HCT116 (cell line): ENCODE data around the gene NUB1. TPM values are rescaled to one million over a fixed set of nuclear protein-coding genes. Genes with fewer than 3 reads are reported as not detected.

Source experiments
- ATAC-seq: fragments of 200-7000 bp; cut with Tn5 transposase; 2 replicates; pipeline ENCODE4 v1.9.1; 2020; ENCODE audit warnings: mild to moderate bottlenecking, moderate library complexity
- BruUV-seq: library from RNA; stranded (reverse); fragments of 400-500 nt; replicated peaks from 2 replicates; lab custom pipeline; 2021; lab: Mats Ljungman, UMichigan
- CTCF ChIA-PET: fragments of 300-600 bp; sonication (Branson Sonifier 250); formaldehyde crosslinking; loops from one replicate; lab custom pipeline; 2021; ENCODE audit warnings: antibody characterized with exemption; lab: Charles Lee
- POLR2A ChIA-PET: fragments of 300-600, 350-600 bp; sonication (Branson Sonifier 250); formaldehyde crosslinking; loops from one replicate; lab custom pipeline; 2021; ENCODE audit warnings: antibody characterized with exemption; lab: Charles Lee
- RAD21 ChIA-PET, 2 experiments: fragments of 300-600 bp; sonication (Branson Sonifier 250); formaldehyde crosslinking; loops; one replicate each; lab custom pipeline; 2023; ENCODE audit warnings: low total read pairs in 2 of 2; ENCODE audit not compliant: uncharacterized antibody in 2 of 2, unreplicated experiment in 2 of 2, low non-redundant PET in 1 of 2; lab: Charles Lee
- DNase-seq: peaks from one replicate; pipeline ENCODE4 v3.0.0-alpha.2; 2010; ENCODE audit warnings: low read depth, low spot score
- H2AFZ ChIP-seq: fragments of 200-600 bp; shearing (Covaris generic), sonication (generic); 2 replicates; pipeline ENCODE4 v1.6.1; 2017; ENCODE audit warnings: low read depth, mixed run types, mixed read lengths, antibody characterized with exemption, low read length; ENCODE audit not compliant: poor library complexity, severe bottlenecking
- H3K27ac ChIP-seq: 2 replicates; pipeline ENCODE4 v1.5.1; 2012; ENCODE audit warnings: low read depth, low read length
- H3K27me3 ChIP-seq: fragments of 200-600 bp; sonication (generic); 2 replicates; pipeline ENCODE4 v1.6.1; 2016; ENCODE audit warnings: mixed run types, low read length, mixed read lengths; ENCODE audit not compliant: insufficient read depth
- H3K36me3 ChIP-seq, 2 experiments: fragments of 200-500 bp in 1 of 2; fragments of 200-600 bp in 1 of 2; sonication (Bioruptor generic) in 1 of 2; sonication (generic) in 1 of 2; 2 replicates each; pipeline versions ENCODE4 v1.5.1 to v1.6.1; 2014 to 2016; ENCODE audit warnings: low read length in 2 of 2, inconsistent platforms in 1 of 2, mixed read lengths in 1 of 2, mixed run types in 1 of 2; ENCODE audit not compliant: insufficient read depth in 2 of 2, control insufficient read depth in 1 of 2
- H3K4me1 ChIP-seq, 2 experiments: fragments of 200-600 bp in 1 of 2; sonication (generic) in 1 of 2; 2 replicates each; pipeline versions ENCODE4 v1.5.1 to v1.6.1; 2012 to 2017; ENCODE audit warnings: low read length in 2 of 2, inconsistent platforms in 1 of 2, mild to moderate bottlenecking in 1 of 2, mixed read lengths in 1 of 2, mixed run types in 1 of 2, moderate library complexity in 1 of 2; ENCODE audit not compliant: insufficient read depth in 2 of 2, control insufficient read depth in 1 of 2
- H3K4me2 ChIP-seq: fragments of 200-600 bp; sonication (generic); 2 replicates; pipeline ENCODE4 v1.6.1; 2017; ENCODE audit warnings: mixed run types, low read length, mixed read lengths
- H3K4me3 ChIP-seq, 2 experiments: fragments of 200-600 bp in 1 of 2; sonication (generic) in 1 of 2; replicated peaks in 1 of 2; 2 replicates each; pipeline ENCODE4 v1.5.1; 2011 to 2016; ENCODE audit warnings: low read length in 2 of 2, control low read depth in 1 of 2, low read depth in 1 of 2, mild to moderate bottlenecking in 1 of 2, mixed read lengths in 1 of 2, mixed run types in 1 of 2
- H3K79me2 ChIP-seq: fragments of 200-600 bp; sonication (generic); 2 replicates; pipeline ENCODE4 v1.6.1; 2017; ENCODE audit warnings: mild to moderate bottlenecking, mixed run types, low read length, moderate library complexity, mixed read lengths; ENCODE audit not compliant: insufficient read depth
- H3K9ac ChIP-seq: fragments of 200-600 bp; sonication (generic); 2 replicates; pipeline ENCODE4 v1.6.1; 2016; ENCODE audit warnings: low read length, mixed read lengths
- H3K9me2 ChIP-seq: fragments of 200-600 bp; sonication (generic), shearing (Covaris generic); 2 replicates; pipeline ENCODE4 v1.6.1; 2017; ENCODE audit warnings: mixed run types, mild to moderate bottlenecking, moderate library complexity; ENCODE audit not compliant: insufficient read depth
- H3K9me3 ChIP-seq, 2 experiments: fragments of 200-500 bp in 1 of 2; fragments of 200-600 bp in 1 of 2; sonication (Bioruptor generic) in 1 of 2; sonication (generic) in 1 of 2; 2 replicates each; pipeline ENCODE4 v1.6.1; 2014 to 2017; ENCODE audit warnings: low read length in 2 of 2, mixed read lengths in 2 of 2, inconsistent platforms in 1 of 2, low read depth in 1 of 2, mild to moderate bottlenecking in 1 of 2, mixed run types in 1 of 2, moderate library complexity in 1 of 2; ENCODE audit not compliant: control insufficient read depth in 1 of 2, insufficient read depth in 1 of 2
- H4K20me1 ChIP-seq: fragments of 200-600 bp; sonication (generic), shearing (Covaris generic); 2 replicates; pipeline ENCODE4 v1.6.1; 2017; ENCODE audit warnings: mixed run types, mild to moderate bottlenecking, moderate library complexity; ENCODE audit not compliant: insufficient read depth
- EGR1 ChIP-seq: IDR thresholded peaks from 2 replicates; pipeline ENCODE4 v1.6.1; 2012; ENCODE audit warnings: low read depth
- FOSL1 ChIP-seq: IDR thresholded peaks from 2 replicates; pipeline ENCODE4 v1.6.1; 2012; ENCODE audit warnings: low read depth
- MAX ChIP-seq: IDR thresholded peaks from 2 replicates; pipeline ENCODE4 v1.6.1; 2012
- RAD21 ChIP-seq: IDR thresholded peaks from 2 replicates; pipeline ENCODE4 v1.6.1; 2012; ENCODE audit warnings: low read depth, mild to moderate bottlenecking
- SIN3A ChIP-seq: IDR thresholded peaks from 2 replicates; pipeline ENCODE4 v1.6.1; 2012; ENCODE audit warnings: low read depth
- YY1 ChIP-seq: IDR thresholded peaks from 2 replicates; pipeline ENCODE4 v1.6.1; 2011; ENCODE audit warnings: low read length, low read depth, moderate library complexity, mild to moderate bottlenecking; ENCODE audit not compliant: insufficient replicate concordance; ENCODE audit errors: extremely low read depth
- intact Hi-C: fragments of 100-400 bp; cut with micrococcal nuclease; formaldehyde crosslinking; loops from 2 replicates; pipeline ENCODE4 v1.10.0; 2022
- total RNA-seq: library from RNA; stranded (reverse); gene quantifications from one replicate; pipeline ENCODE4 v1.2.1, GENCODE V29; 2021; ENCODE audit not compliant: unreplicated experiment

The NUB1 gene
- total RNA-seq, 1 experiment from 2014 or later = 44.0 TPM

DNA sequence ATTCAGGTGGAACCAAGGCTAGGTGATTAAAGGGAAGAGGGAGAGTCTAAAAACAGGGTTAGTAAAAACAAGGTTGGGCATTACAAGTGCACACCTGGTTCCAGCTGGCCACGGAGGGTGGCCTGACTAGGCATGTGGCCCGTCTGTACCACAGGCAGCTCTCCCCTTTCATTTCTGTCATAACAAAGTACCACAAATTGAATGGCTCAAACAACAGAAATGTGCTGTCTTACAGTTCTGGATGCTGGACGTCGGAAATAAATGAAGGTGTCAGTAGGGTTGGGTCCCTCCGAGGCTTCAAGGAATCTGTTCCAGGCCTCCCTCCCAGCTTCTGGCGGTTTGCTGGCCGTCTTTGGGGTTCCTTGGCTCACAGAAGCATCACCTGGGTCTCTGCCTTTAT, 81.6 kb downstream of the NUB1 start:
- Histone ChIP-seq H3K9ac (no peak overlapping the region), H2AFZ (no peak overlapping the region), H4K20me1 (no peaks in the 10 kb centered on the region), H3K4me2 (no peak overlapping the region), H3K27me3 (no peaks in the 10 kb centered on the region), H3K9me3 (peaks cover 4 to 20% of the 10 kb centered on the region in 2 experiments; a peak in 3 of 4 replicates), H3K9me2 (no peaks in the 10 kb centered on the region), H3K27ac (no peak overlapping the region), H3K4me3 (no peak overlapping the region), H3K79me2 (no peaks in the 10 kb centered on the region)
- ChIA-PET CTCF (no interaction called here), POLR2A (no interaction called here)
- intact Hi-C loops = no loop called here
- DNase-seq (no peak), ATAC-seq (no peak)
- TF ChIP-seq SIN3A = no peak
- no peak for TF ChIP-seq YY1
- TF ChIP-seq, all 23 proteins: peak for 0
- RAD21 ChIA-PET = no interaction called here
- H3K4me1 ChIP-seq = peaks cover 30 to 38% of the 10 kb centered on the region in 2 experiments
- no peaks in the 10 kb centered on the region for H3K36me3 ChIP-seq
- no TSS peak for BruUV-seq

- no peaks in the 10 kb centered on the region for H4K20me1 ChIP-seq
- H3K79me2 ChIP-seq = no peaks in the 10 kb centered on the region
- H3K9ac ChIP-seq = no peak overlapping the region
- no peak overlapping the region for H3K4me2 ChIP-seq
- POLR2A ChIA-PET = no interaction called here
- ATAC-seq (no peak), DNase-seq (no peak)
- BruUV-seq = no TSS peak
- no peak overlapping the region for H2AFZ ChIP-seq
- no peaks in the 10 kb centered on the region for H3K36me3 ChIP-seq
- RAD21 ChIA-PET = no interaction called here
- H3K9me3 ChIP-seq = peaks cover 4 to 20% of the 10 kb centered on the region in 2 experiments; a peak in 3 of 4 replicates
- intact Hi-C loops = no loop called here
- no peak overlapping the region for H3K4me3 ChIP-seq
- no peaks in the 10 kb centered on the region for H3K27me3 ChIP-seq
- peaks cover 38 to 45% of the 10 kb centered on the region in 2 experiments for H3K4me1 ChIP-seq
- TF ChIP-seq EGR1 = no peak
- no peak for TF ChIP-seq MAX
- no peak for TF ChIP-seq FOSL1
- no peak for TF ChIP-seq RAD21
- no peak for TF ChIP-seq YY1
- no peaks in the 10 kb centered on the region for H3K9me2 ChIP-seq
- no peak overlapping the region for H3K27ac ChIP-seq
- CTCF ChIA-PET = no interaction called here
Measured at GRCh38 chr7:151423936-151424335, 82.3 kb downstream of the NUB1 start.
